SU-DHL-6 (cell line): ENCODE measurements around the gene TBC1D22A.

Experiments used
- H2AFZ ChIP-seq: fragments of 200-600 bp; sonication (generic); 2 replicates; pipeline ENCODE4 v1.6.1; 2014; ENCODE audit warnings: low read depth, mild to moderate bottlenecking, moderate library complexity, mixed read lengths, antibody characterized with exemption, low read length; ENCODE audit not compliant: severe bottlenecking
- H3F3A ChIP-seq: fragments of 200-600 bp; shearing (Covaris generic); 2 replicates; pipeline ENCODE4 v1.6.0; 2016; ENCODE audit warnings: antibody characterized with exemption, mild to moderate bottlenecking; ENCODE audit not compliant: insufficient read depth
- H3K27ac ChIP-seq: fragments of 200-600 bp; sonication (generic); 2 replicates; pipeline ENCODE4 v1.5.1; 2016; ENCODE audit warnings: low read depth, mild to moderate bottlenecking, low read length, moderate library complexity, mixed read lengths
- H3K27me3 ChIP-seq: fragments of 200-600 bp; sonication (generic), shearing (Covaris generic); 2 replicates; pipeline ENCODE4 v1.6.0; 2014; ENCODE audit warnings: mild to moderate bottlenecking, low read length
- H3K36me3 ChIP-seq: fragments of 200-600 bp; sonication (generic); 2 replicates; pipeline ENCODE4 v1.6.1; 2014; ENCODE audit warnings: mild to moderate bottlenecking, low read length, mixed read lengths
- H3K4me2 ChIP-seq: fragments of 300-600, 200-600 bp; shearing (Covaris generic), sonication (generic); 2 replicates; pipeline ENCODE4 v1.6.0; 2014; ENCODE audit warnings: low read length, low read depth, mild to moderate bottlenecking; ENCODE audit not compliant: poor library complexity, severe bottlenecking
- H3K4me3 ChIP-seq: fragments of 200-600 bp; sonication (generic); 2 replicates; pipeline ENCODE4 v1.5.1; 2014; ENCODE audit warnings: antibody characterized with exemption, low read length, mild to moderate bottlenecking, mixed read lengths; ENCODE audit not compliant: insufficient read depth, poor library complexity, severe bottlenecking
- H3K79me2 ChIP-seq: fragments of 200-600 bp; sonication (generic); 2 replicates; pipeline ENCODE4 v1.6.1; 2014; ENCODE audit warnings: mild to moderate bottlenecking, low read length, moderate library complexity; ENCODE audit not compliant: insufficient read depth
- H3K9ac ChIP-seq: fragments of 200-600 bp; sonication (generic); 2 replicates; pipeline ENCODE4 v1.7.0; 2014; ENCODE audit warnings: mild to moderate bottlenecking, low read length
- H3K9me2 ChIP-seq: fragments of 200-600 bp; sonication (generic); replicated peaks from 2 replicates; pipeline ENCODE4 v1.6.1; 2014; ENCODE audit warnings: low read length; ENCODE audit not compliant: insufficient read depth
- H3K9me3 ChIP-seq: fragments of 200-600 bp; sonication (generic); 2 replicates; pipeline ENCODE4 v1.6.1; 2014; ENCODE audit warnings: low read length, mixed read lengths; ENCODE audit not compliant: insufficient read depth
- H4K20me1 ChIP-seq: fragments of 200-600 bp; sonication (generic); 2 replicates; pipeline ENCODE4 v1.6.1; 2014; ENCODE audit warnings: low read depth, mild to moderate bottlenecking, antibody characterized with exemption, low read length, moderate library complexity, mixed read lengths
- CTCF ChIP-seq: fragments of 200-600 bp; sonication (generic); IDR thresholded peaks from one replicate; pipeline ENCODE4 v1.5.1; 2017; ENCODE audit warnings: antibody characterized with exemption, mild to moderate bottlenecking, low read length, moderate library complexity; ENCODE audit not compliant: insufficient read depth, poor library complexity, severe bottlenecking
- EZH2phosphoT487 ChIP-seq: fragments of 200-600 bp; sonication (generic), shearing (Covaris generic); conservative IDR thresholded peaks from 2 replicates; pipeline ENCODE4 v1.6.1; 2018; ENCODE audit warnings: mild to moderate bottlenecking, antibody characterized with exemption, low read length, moderate library complexity, mixed read lengths

The TBC1D22A gene

DNA sequence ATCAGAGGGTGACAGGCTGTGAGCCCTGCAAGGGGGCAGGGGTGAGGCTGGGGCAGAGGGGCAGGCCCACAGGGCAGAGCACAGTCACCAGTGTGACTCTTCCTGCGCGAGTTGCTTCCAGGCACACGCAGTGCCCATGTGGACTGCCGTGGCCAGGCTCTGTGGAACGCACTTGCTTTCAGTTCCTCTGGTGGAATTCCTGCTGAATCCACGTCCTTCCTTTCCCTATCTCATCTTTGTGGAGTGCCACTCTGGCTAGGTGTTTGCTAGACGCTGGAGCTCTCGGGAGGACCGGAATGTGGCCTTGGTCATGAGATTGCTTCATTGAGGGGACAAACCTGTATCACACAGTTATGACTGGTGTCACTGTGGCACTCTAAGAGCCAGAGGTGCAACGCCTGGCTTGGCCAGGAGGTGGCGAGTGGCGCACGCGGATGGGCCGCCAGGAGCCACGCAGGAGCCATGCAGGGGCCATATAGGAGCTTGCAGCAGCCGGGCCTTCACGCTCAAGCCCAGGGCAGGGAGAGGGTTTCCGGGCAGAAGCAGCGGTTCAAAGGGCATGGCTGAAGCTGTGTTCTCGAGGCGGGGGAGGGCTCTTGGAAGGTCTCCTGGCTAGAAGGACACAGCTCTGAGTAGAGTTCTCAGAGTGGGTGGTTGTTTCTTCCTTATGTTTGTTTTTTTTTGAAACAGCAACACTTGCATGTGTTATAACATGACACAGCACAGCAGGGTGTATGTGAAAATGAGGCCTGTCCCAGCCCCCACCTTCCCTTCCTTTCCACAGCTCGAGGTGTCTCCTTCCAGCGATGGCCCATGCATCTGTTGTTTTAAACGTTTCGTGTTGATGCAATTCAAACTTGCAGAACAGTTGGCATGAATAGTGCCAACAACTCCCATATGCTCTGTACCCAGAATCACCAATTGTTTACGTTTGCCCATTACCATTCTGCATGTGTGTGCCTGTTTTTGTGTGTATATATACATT is 36.2 kb downstream of the TBC1D22A start:
- H3K27ac ChIP-seq = no peak overlapping the region
- H3K9me3 ChIP-seq = no peaks in the 10 kb centered on the region
- no peak overlapping the region for H3K4me2 ChIP-seq
- peaks cover 4% of the 10 kb centered on the region; the same call in 1 of the 2 replicates for H3K36me3 ChIP-seq
- TF ChIP-seq CTCF = peak; percentile 90
- no peak for TF ChIP-seq EZH2phosphoT487
- H3F3A ChIP-seq = peaks cover 10% of the 10 kb centered on the region; the same call in 1 of the 2 replicates
- peaks cover under 1% of the 10 kb centered on the region; the same call in 1 of the 2 replicates for H4K20me1 ChIP-seq
- no peaks in the 10 kb centered on the region for H3K27me3 ChIP-seq
- H3K4me3 ChIP-seq = no peak overlapping the region
- H3K9ac ChIP-seq = no peak overlapping the region
- H2AFZ ChIP-seq = no peak overlapping the region
- H3K9me2 ChIP-seq = no peaks in the 10 kb centered on the region
- H3K79me2 ChIP-seq = peaks cover 25% of the 10 kb centered on the region; the same call in 1 of the 2 replicates

DNA sequence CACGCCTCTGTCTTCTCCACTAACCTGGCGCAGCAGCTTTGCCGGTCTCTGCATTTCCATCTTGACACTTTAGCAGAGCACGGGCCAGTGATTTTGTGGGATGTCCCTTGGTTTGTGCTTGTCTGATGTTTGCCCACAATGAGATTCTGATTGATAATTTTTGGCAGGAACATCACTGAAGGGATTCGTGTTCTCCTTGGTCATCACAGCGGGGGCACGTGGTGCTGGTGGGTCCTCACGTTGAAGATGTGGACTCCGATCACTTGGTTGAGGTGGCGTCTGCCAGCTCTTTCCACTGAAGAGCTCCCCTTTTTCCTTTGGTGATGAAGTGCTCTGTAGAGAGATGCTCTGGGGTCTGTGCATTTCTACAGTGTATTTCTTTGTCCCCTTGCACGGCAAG is 37.2 kb downstream of the TBC1D22A start:
- no peak overlapping the region for H3K4me3 ChIP-seq
- H3K4me2 ChIP-seq = no peak overlapping the region
- peaks cover 35% of the 10 kb centered on the region for H3K79me2 ChIP-seq
- no peak overlapping the region for H3K9ac ChIP-seq
- no peaks in the 10 kb centered on the region for H3K27me3 ChIP-seq
- no peak overlapping the region for H3K27ac ChIP-seq
- H3K9me2 ChIP-seq = no peaks in the 10 kb centered on the region
- TF ChIP-seq EZH2phosphoT487 (no peak), CTCF (no peak)
- peaks cover 10% of the 10 kb centered on the region; the same call in 1 of the 2 replicates for H3K36me3 ChIP-seq
- no peak overlapping the region for H2AFZ ChIP-seq
- H4K20me1 ChIP-seq = peaks cover 5% of the 10 kb centered on the region; the same call in 1 of the 2 replicates
- H3K9me3 ChIP-seq = no peaks in the 10 kb centered on the region
- peaks cover 10% of the 10 kb centered on the region; the same call in 1 of the 2 replicates for H3F3A ChIP-seq

DNA sequence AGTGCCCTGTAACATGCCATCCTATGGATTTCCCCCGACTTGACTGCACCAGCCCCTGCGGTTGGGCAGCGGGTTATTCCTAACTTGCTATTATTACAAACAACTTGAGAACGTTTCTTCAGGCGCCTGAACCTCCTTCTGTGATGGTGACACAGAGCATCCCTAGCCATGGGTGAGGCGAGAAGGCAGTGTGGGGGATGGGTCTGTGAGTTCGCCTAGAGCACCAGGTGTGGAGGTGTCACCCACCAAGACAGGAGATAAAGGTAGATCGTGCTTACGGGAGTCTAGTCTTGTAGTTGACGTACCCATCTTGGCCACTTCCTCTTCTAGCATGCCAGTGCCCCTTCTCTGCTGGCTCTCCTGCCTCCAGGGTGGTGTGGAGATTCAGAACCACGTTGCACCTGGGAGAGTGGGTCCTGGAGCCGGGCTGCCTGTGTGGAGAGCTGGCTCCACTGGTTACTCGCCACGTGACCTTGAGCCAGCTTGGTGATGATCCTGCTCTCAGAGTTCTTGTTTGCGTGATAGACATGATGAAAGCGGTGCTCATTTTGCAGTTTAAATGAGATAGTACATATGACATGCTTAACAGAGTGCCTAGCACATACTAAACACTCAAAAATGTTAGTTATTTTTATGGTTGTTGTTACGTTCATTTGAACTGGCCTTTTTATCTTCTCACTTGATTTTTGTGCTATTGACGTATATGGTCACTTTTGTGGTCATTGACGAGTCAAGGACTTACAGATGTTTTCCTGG is 37.8 kb downstream of the TBC1D22A start:
- H3F3A ChIP-seq = peaks cover 10% of the 10 kb centered on the region; the same call in 1 of the 2 replicates
- H3K27me3 ChIP-seq = no peaks in the 10 kb centered on the region
- H3K36me3 ChIP-seq = peaks cover 10% of the 10 kb centered on the region; the same call in 1 of the 2 replicates
- no peak overlapping the region for H2AFZ ChIP-seq
- H3K27ac ChIP-seq = no peak overlapping the region
- TF ChIP-seq EZH2phosphoT487 = no peak
- no peak for TF ChIP-seq CTCF
- peaks cover 5% of the 10 kb centered on the region; the same call in 1 of the 2 replicates for H4K20me1 ChIP-seq
- H3K9me3 ChIP-seq = no peaks in the 10 kb centered on the region
- H3K9ac ChIP-seq = no peak overlapping the region
- H3K9me2 ChIP-seq = no peaks in the 10 kb centered on the region
- peaks cover 40% of the 10 kb centered on the region for H3K79me2 ChIP-seq
- H3K4me3 ChIP-seq = no peak overlapping the region
- no peak overlapping the region for H3K4me2 ChIP-seq
